GM18909 (cell line): ENCODE measurements around the gene ARMS2.

ENCODE experiments used
- ATAC-seq: cut with Tn5 transposase; IDR thresholded peaks from one replicate; pipeline ENCODE4 v1.9.1; 2021; ENCODE audit warnings: mild to moderate bottlenecking; ENCODE audit not compliant: unreplicated experiment, poor library complexity

Gene ARMS2

GRCh38 chr10:122450353-122450990, 4.0 kb upstream of the ARMS2 start:
- no peak for ATAC-seq

GRCh38 chr10:122454071-122454470, 382 bp upstream of the ARMS2 start:
- ATAC-seq = no peak

- ATAC-seq = no peak
Observed at GRCh38 chr10:122455376-122456079, 1.1 kb downstream of the ARMS2 start.

- no peak for ATAC-seq
Observed at GRCh38 chr10:122457934-122458333, 3.5 kb downstream of the ARMS2 start.

GRCh38 chr10:122458693-122459092, 4.2 kb downstream of the ARMS2 start:
- ATAC-seq = no peak

- ATAC-seq = no peak
Observed at GRCh38 chr10:122459561-122460273, 5.3 kb downstream of the ARMS2 start.

GRCh38 chr10:122460891-122461293, 6.4 kb downstream of the ARMS2 start:
- no peak for ATAC-seq

GRCh38 chr10:122461367-122461728, 6.9 kb downstream of the ARMS2 start, which contains the start of gene HTRA1:
HTRA1 (plus strand) TSS chr10:122461553; CDS start chr10:122461653, 100 bp downstream.
- ATAC-seq = no peak

- ATAC-seq = no peak
Observed at GRCh38 chr10:122461729-122462532, 7.5 kb downstream of the ARMS2 start.

- no peak for ATAC-seq
Observed at GRCh38 chr10:122462533-122463465, 8.3 kb downstream of the ARMS2 start.

GRCh38 chr10:122463466-122464249, 9.2 kb downstream of the ARMS2 start:
- no peak for ATAC-seq

GRCh38 chr10:122464250-122464510, 9.7 kb downstream of the ARMS2 start:
- no peak for ATAC-seq

- ATAC-seq = no peak
Observed at GRCh38 chr10:122464586-122464985, 10.1 kb downstream of the ARMS2 start.

GRCh38 chr10:122465401-122466040, 11.1 kb downstream of the ARMS2 start:
- ATAC-seq = no peak

GRCh38 chr10:122466951-122467381, 12.5 kb downstream of the ARMS2 start:
- ATAC-seq = no peak

GRCh38 chr10:122467701-122468100, 13.2 kb downstream of the ARMS2 start:
- ATAC-seq = no peak

GRCh38 chr10:122468307-122468925, 14.0 kb downstream of the ARMS2 start:
- no peak for ATAC-seq
